A375 (cell line): Measurements from ENCODE around the gene FN3K. TPM values are rescaled to one million over a fixed set of nuclear protein-coding genes. Genes with fewer than 3 reads are reported as not detected.

Experiments used
- total RNA-seq: library from RNA; depleted of rRNA; stranded (reverse); fragments of >200 nt; shearing (Covaris generic); gene quantifications from 2 replicates; pipeline ENCODE4 v1.2.3, GENCODE V29; 2014; rRNA removed

Gene FN3K
- total RNA-seq, result 0.50 and 0.72 TPM in 2 replicates

GRCh38 chr17:82734987-82735866 is at the start of gene FN3K:
FN3K (plus strand) TSS chr17:82735615; CDS start chr17:82735637, 22 bp downstream.

GRCh38 chr17:82698065-82698973 is 37.1 kb upstream of the FN3K start, which contains the start of gene RAB40B:
RAB40B (minus strand) TSS chr17:82698698; CDS start chr17:82698596, 102 bp downstream.

GRCh38 chr17:82716203-82717010 is 19.0 kb upstream of the FN3K start, which contains the start of gene FN3KRP:
FN3KRP (plus strand) TSS chr17:82716706; CDS start chr17:82716756, 50 bp downstream.

GRCh38 chr17:82751571-82752370 is 16.4 kb downstream of the FN3K start, which contains the start of gene TBCD:
TBCD (plus strand) TSS chr17:82752065; CDS start chr17:82752194, 129 bp downstream.

Other genes with a start within 250 kb of the FN3K start
- gene FOXK2, start 215.9 kb upstream of the FN3K start, total RNA-seq, result 32.6 and 34.9 TPM in 2 replicates
- gene WDR45B, start 87.2 kb upstream of the FN3K start, total RNA-seq, result 54.2 and 61.5 TPM in 2 replicates
- 4.9 and 7.1 TPM in 2 replicates for gene RAB40B, start 36.9 kb upstream of the FN3K start, total RNA-seq
- 30.9 and 34.9 TPM in 2 replicates for gene FN3KRP, start 18.9 kb upstream of the FN3K start, total RNA-seq
- gene TBCD, start 16.4 kb downstream of the FN3K start, total RNA-seq, result 19.8 and 27.4 TPM in 2 replicates
- gene ZNF750, start 104.4 kb downstream of the FN3K start, total RNA-seq, result not detected in 2 replicates